HG02610 (cell line): ENCODE results near the gene TNFSF13.

Source experiments
- ATAC-seq: cut with Tn5 transposase; IDR thresholded peaks from one replicate; pipeline ENCODE4 v1.9.1; 2021; ENCODE audit warnings: mild to moderate bottlenecking, moderate library complexity; ENCODE audit not compliant: unreplicated experiment

Gene TNFSF13, protein sequence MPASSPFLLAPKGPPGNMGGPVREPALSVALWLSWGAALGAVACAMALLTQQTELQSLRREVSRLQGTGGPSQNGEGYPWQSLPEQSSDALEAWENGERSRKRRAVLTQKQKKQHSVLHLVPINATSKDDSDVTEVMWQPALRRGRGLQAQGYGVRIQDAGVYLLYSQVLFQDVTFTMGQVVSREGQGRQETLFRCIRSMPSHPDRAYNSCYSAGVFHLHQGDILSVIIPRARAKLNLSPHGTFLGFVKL

GRCh38 chr17:7558544-7559319 lies at the start of gene TNFSF13:
Gene TNFSF13, plus strand, starts transcription at chr17:7558750. Its CDS starts 290 bp downstream, at chr17:7559040.
- no peak for ATAC-seq

GRCh38 chr17:7508846-7509245 lies 49.7 kb upstream of the TNFSF13 start:
- ATAC-seq: no peak

DNA sequence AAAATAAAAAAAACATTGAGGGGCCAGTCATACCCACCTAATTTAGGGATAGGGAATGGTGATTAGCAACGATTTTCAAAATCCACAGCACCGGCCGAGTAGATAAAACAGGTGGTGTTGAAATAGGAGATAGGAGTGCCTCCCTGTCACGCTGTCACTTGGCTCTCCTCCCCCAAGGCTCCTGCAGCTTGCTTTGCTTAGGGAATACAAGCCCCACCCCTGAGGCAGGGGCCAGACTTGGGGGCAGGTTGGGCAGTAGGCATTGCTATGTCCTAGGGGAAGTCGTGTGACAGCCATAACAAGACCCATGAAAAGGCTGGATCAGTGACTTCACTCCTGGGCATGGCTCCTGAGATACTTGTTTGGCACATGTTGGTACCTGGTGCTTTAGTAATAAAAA lies 48.6 kb upstream of the TNFSF13 start:
- ATAC-seq: no peak

- ATAC-seq: no peak
Observed at GRCh38 chr17:7511108-7511507, 47.4 kb upstream of the TNFSF13 start.

DNA sequence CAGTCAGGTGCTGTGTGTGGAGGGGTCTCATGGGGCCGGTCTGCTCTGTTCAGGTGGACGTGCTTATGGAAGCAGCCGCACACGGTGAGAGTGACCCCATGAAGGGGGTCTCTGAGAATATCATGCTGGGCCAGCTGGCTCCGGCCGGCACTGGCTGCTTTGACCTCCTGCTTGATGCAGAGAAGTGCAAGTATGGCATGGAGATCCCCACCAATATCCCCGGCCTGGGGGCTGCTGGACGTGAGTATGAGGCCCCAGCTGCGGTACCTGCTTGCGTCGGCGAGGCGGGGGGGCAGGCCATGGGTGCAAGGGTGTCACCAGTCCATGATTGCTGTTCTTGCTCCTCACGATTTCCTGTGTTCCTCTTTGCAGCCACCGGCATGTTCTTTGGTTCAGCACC lies 46.4 kb upstream of the TNFSF13 start:
- ATAC-seq: no peak

DNA sequence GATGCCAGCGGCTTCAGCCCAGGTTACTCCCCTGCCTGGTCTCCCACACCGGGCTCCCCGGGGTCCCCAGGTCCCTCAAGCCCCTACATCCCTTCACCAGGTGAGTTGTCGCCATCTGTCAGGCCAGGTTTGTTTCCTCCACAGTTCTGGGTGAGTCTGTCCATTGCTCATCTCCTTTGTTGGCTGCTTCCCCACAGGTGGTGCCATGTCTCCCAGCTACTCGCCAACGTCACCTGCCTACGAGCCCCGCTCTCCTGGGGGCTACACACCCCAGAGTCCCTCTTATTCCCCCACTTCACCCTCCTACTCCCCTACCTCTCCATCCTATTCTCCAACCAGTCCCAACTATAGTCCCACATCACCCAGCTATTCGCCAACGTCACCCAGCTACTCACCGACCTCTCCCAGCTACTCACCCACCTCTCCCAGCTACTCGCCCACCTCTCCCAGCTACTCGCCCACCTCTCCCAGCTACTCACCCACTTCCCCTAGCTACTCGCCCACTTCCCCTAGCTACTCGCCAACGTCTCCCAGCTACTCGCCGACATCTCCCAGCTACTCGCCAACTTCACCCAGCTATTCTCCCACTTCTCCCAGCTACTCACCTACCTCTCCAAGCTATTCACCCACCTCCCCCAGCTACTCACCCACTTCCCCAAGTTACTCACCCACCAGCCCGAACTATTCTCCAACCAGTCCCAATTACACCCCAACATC lies 45.6 kb upstream of the TNFSF13 start:
- ATAC-seq: no peak

- ATAC-seq: no peak
Observed at GRCh38 chr17:7513850-7514419, 44.6 kb upstream of the TNFSF13 start.

DNA sequence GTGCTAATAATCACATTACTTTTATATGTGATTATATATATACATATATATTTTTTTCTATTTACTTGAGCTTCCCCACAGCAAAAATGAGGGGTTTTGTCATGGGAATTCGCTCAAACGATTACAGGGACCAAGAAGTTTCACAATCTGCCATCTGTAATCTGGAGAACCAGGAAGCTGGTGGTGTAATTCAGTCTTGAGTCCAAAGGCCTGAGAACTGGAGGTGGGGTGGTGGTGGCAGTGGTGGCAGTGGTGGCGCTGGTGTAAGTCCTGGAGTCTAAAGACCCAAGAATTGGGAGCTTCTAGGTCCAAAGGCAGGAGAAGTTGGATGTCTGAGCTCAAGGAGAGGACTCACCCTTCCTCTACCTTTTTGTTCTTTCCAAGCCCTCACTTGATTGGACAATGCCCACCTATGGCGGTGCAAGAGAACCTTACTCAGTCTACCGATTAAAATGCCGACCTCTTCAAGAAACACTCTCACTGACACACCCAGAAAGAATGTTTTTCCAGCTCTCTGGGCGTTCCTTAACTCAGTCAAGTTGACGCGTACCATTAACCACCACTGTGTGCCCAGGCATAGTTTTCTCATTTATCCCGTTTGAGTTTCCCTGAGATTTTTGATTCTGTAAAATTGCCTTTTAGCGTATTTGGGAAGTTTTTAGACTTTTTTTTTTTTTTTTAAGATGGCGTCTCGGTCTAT lies 42.5 kb upstream of the TNFSF13 start:
- ATAC-seq: no peak

DNA sequence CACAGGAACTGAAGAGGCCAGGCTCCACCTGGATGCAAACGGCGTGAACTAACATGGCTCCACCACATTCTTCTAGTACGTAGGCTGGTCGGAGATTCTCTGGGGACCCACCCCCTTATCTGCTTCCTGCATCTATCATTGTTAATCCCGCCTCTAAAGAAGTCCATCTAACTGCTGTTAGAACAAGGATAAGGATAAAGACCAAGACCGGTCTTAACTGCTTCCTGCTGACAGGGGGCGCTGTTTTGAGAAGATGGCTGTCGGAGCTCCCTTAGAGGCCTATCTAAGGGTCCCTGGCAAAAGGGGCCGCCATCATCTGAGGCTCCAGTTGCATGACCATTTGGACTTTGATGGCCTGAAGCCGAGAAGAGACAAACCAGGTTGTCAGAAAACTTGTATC lies 35.5 kb upstream of the TNFSF13 start:
- ATAC-seq: no peak

- ATAC-seq: no peak
Observed at GRCh38 chr17:7528842-7529241, 29.7 kb upstream of the TNFSF13 start.

GRCh38 chr17:7530023-7530900 lies 28.3 kb upstream of the TNFSF13 start:
- ATAC-seq: no peak

GRCh38 chr17:7538050-7538449 lies 20.5 kb upstream of the TNFSF13 start:
- ATAC-seq: no peak

DNA sequence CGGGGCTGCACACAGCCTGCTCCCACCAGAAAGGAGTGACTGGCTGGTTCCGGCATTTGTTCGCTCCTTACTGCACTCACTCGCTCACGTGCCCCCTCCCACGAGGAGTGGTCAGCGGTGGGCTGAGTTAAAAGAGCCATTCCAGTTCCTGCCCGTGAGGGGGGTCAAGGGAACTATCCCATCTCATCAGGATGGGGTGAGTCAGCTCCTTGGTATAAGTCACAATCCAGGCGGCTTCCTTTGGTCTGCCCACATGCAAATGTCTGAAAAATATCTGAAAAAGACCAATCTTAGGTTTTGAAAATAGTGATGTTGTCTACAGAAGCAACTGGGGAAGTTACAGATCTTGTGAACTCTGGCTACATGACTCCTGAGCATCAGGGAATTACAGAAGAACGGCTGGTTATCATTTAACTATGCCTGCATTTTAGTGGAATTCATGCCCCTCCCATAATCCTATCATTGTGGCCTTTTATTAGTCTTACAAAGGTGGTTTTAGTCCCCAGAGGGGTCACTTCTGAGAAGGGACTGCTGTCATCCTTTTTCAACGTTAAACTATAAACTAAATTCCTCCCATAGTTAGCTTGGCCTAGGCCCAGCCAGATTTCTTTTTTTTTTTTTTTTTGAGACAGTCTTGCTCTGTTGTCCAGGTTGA lies 19.5 kb upstream of the TNFSF13 start:
- no peak for ATAC-seq

- no peak for ATAC-seq
Observed at GRCh38 chr17:7541074-7541621, 17.4 kb upstream of the TNFSF13 start.

GRCh38 chr17:7544911-7545310 lies 13.6 kb upstream of the TNFSF13 start:
- no peak for ATAC-seq

DNA sequence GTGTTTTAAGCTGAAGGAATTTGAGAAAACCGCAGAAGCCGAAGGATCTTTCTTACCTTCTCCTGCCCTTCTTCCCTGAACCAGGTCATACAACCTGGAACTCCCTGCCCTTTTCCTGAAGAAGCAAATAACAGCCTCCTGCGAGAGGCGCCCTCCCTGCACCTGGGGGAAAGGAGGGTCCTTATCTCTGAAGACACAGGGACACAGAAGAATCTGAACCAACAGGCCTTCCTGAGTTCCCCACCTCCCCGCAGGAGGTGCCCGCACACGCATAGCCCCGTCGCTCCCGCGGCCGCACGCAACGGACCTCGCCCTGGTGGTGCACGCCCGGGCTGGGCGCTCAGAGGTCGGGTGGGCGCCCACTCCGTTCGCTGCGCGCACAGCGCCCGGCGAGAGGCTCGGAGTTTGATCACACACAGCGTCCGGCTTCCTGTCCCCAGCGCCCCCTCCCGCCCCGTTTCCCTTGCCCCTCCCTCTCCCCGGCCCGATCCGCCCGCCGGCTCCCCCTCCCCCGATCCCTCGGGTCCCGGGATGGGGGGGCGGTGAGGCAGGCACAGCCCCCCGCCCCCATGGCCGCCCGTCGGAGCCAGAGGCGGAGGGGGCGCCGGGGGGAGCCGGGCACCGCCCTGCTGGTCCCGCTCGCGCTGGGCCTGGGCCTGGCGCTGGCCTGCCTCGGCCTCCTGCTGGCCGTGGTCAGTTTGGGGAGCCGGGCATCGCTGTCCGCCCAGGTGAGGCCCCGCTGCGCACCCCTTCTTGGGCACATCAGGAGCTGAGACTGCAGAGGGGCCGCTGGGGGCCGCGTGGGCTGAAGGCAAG lies 9.8 kb upstream of the TNFSF13 start, which contains the start of gene TNFSF12:
Gene TNFSF12 (plus strand): TSS at position 474 of the 816 bp plus-strand sequence. CDS start 96 bp downstream, at position 570.
- peak; percentile 42 for ATAC-seq

DNA sequence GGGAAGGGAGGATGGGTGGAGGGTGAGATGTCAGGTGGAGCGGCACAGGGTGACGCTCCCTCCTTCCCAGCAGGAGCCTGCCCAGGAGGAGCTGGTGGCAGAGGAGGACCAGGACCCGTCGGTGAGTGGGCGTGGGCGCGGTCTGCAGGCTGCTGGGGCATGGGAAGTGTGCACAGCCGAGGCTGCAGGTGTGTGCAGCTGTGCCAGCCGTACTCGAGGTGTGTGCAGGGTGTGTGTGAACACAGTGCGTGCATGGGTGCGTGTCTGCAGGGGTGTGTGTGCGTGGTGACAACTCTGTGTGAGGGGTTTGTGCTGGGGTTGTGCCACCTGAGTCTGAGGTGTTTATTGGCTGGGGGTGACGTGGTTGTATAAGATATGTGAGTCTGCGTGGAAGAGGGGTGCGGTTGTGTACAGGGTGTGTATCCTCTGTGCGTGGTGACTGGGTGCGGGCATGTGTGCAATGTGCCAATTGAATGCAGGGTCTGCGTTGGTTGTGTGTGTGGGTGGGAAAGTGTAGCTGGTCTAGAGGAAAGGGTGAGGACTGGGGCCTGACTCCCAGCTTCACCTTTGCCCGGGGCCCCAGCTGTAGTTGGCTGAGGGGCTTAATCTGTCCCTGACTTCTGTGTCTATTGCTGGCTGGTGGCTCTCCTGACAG lies 9.0 kb upstream of the TNFSF13 start:
- ATAC-seq: peak; percentile 19

- ATAC-seq: no peak
Observed at GRCh38 chr17:7550344-7550743, 8.2 kb upstream of the TNFSF13 start.
